ENCODE measurements around the gene ECSCR.
A peak's percentile ranks its signal among the peaks of the same experiment; 100 is the strongest.
"Not testable (repeated sequence)": the region's sequence is repeated elsewhere in the genome, so short reads cannot be mapped to it uniquely, and the experiment has no call there.

Gene ECSCR

GRCh38 chr5:139486201-139486600, 23.7 kb upstream of the ECSCR start:
- Histone ChIP-seq H3K9me3 (ENCODE audit: control insufficient read depth, insufficient read depth, low read depth, low read length) (no peaks in the 10 kb centered on the region), H3K4me3 (ENCODE audit: low read depth, low read length) (no peak overlapping the region), H3K36me3 (ENCODE audit: control insufficient read depth in 2 of 2, insufficient read depth in 1 of 2, low read length in 2 of 2) (no peaks in the 10 kb centered on the region), H3K27ac (ENCODE audit: extremely low read depth, low read depth, low read length) (no peak overlapping the region), H3K4me1 (ENCODE audit: control insufficient read depth, insufficient read depth, low read length) (peaks cover 13% of the 10 kb centered on the region)
- ChIA-PET CTCF (no interaction called here), POLR2A (no interaction called here)
- TF ChIP-seq, protein P1, sequence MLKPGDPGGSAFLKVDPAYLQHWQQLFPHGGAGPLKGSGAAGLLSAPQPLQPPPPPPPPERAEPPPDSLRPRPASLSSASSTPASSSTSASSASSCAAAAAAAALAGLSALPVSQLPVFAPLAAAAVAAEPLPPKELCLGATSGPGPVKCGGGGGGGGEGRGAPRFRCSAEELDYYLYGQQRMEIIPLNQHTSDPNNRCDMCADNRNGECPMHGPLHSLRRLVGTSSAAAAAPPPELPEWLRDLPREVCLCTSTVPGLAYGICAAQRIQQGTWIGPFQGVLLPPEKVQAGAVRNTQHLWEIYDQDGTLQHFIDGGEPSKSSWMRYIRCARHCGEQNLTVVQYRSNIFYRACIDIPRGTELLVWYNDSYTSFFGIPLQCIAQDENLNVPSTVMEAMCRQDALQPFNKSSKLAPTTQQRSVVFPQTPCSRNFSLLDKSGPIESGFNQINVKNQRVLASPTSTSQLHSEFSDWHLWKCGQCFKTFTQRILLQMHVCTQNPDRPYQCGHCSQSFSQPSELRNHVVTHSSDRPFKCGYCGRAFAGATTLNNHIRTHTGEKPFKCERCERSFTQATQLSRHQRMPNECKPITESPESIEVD (tag by site-specific recombination; IDR thresholded peaks at IDR 0.05): no peak
- peak; percentile 99 for TF ChIP-seq ZBTB17 (tag by site-specific recombination; IDR thresholded peaks at IDR 0.05)

- H3K4me1 ChIP-seq (ENCODE audit: control insufficient read depth, insufficient read depth, low read length): peaks cover 15% of the 10 kb centered on the region
- H3K4me3 ChIP-seq (ENCODE audit: low read depth, low read length); H3K9me3 ChIP-seq (ENCODE audit: control insufficient read depth, insufficient read depth, low read depth, low read length): not testable (repeated sequence)
- TF ChIP-seq SP7 (tag by site-specific recombination; IDR thresholded peaks at IDR 0.05) (peak; percentile 84), KLF17 (tag by site-specific recombination; IDR thresholded peaks at IDR 0.05) (peak; percentile 62), KLF1 (tag by site-specific recombination; IDR thresholded peaks at IDR 0.05) (peak; percentile 45)
- TF ChIP-seq, protein P2, sequence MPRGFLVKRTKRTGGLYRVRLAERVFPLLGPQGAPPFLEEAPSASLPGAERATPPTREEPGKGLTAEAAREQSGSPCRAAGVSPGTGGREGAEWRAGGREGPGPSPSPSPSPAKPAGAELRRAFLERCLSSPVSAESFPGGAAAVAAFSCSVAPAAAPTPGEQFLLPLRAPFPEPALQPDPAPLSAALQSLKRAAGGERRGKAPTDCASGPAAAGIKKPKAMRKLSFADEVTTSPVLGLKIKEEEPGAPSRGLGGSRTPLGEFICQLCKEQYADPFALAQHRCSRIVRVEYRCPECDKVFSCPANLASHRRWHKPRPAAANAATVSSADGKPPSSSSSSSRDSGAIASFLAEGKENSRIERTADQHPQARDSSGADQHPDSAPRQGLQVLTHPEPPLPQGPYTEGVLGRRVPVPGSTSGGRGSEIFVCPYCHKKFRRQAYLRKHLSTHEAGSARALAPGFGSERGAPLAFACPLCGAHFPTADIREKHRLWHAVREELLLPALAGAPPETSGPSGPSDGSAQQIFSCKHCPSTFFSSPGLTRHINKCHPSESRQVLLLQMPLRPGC (tag by site-specific recombination; IDR thresholded peaks at IDR 0.05): 0 out of 2 replicates have a peak, but pooled peaks have one; percentile 15
- POLR2A ChIA-PET: interaction anchor here (1.0 to 1.9 kb wide), 10 partner anchors 9 to 209 kb away, joined by 3 to 21 read pairs (median 4); partner anchors contain the start of genes DNAJC18 and MATR3
- H3K27ac ChIP-seq (ENCODE audit: extremely low read depth, low read depth, low read length): peak overlapping the region; percentile 93
- peaks cover 15 to 26% of the 10 kb centered on the region in 2 experiments; a peak in 2 of 3 replicates for H3K36me3 ChIP-seq (ENCODE audit: control insufficient read depth in 2 of 2, insufficient read depth in 1 of 2, low read length in 2 of 2)
- CTCF ChIA-PET: interaction anchor here (1.7 to 4.1 kb wide), 3 partner anchors 32 to 60 kb away, joined by 8 to 24 read pairs (median 18); no protein-coding TSS in a partner anchor
Observed at GRCh38 chr5:139482890-139483208, 20.3 kb upstream of the ECSCR start.

DNA sequence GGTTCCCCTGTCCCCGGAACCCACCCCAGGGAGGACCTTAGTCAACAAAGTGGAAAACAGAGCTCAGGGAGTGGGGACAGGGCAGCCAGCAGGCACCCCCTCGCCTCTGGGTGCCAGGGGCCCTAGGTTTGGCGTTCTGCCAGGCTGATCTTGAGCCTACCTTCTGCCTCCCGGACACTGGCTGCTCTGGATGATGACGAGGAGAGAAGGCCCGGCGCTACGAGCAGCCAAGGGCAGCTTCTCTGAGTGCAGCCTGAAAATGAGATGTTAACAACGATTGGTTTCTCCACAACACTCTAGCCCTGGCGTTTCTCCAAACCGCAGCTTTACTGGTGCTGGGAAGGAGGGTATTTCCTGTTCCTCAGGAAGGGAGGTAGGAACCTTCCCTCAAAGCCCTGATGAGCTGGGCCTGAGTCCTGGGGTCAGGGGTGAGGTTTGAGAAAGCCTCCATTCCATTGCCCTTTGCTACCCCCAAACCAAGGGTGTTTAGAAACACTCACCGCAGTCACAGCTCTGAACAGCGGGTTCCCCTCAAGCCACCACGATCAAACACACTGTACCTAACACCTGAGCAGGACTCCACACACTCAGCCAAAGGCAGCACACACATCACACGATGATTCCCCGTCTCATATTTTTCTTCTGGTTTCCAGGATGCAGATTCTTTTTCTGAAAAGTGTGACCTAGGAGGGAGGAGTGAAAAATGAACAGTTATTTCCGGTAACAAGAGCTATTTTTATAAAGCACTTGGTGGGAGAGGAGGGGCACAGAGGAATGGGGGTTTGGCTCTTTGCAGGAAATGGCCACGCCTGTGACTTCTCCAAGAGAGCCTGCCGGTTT, 19.7 kb upstream of the ECSCR start, which contains the start of gene STING1:
Gene STING1, minus strand, starts transcription at position 709 of the 840 bp plus-strand sequence. CDS start 1,054 bp downstream, outside the sequence.
- POLR2A ChIA-PET: interaction anchor here (0.7 to 1.9 kb wide), 13 partner anchors 8 to 208 kb away, joined by 3 to 21 read pairs (median 4); partner anchors contain the start of genes DNAJC18, MATR3 and SPATA24
- CTCF ChIA-PET: interaction anchor here (1.0 to 4.1 kb wide), 4 partner anchors 13 to 60 kb away, joined by 4 to 24 read pairs (median 13); no protein-coding TSS in a partner anchor
- Histone ChIP-seq H3K4me1 (ENCODE audit: control insufficient read depth, insufficient read depth, low read length) (peaks cover 15% of the 10 kb centered on the region), H3K9me3 (ENCODE audit: control insufficient read depth, insufficient read depth, low read depth, low read length) (no peaks in the 10 kb centered on the region), H3K4me3 (ENCODE audit: low read depth, low read length) (peak within 1 kb of the TSS; percentile 14; the same call in 1 of the 2 replicates), H3K27ac (ENCODE audit: extremely low read depth, low read depth, low read length) (peak within 1 kb of the TSS; percentile 93), H3K36me3 (ENCODE audit: control insufficient read depth in 2 of 2, insufficient read depth in 1 of 2, low read length in 2 of 2) (peaks cover 15 to 32% of the 10 kb centered on the region in 2 experiments; a peak in 2 of 3 replicates)
- TF ChIP-seq, protein P3, sequence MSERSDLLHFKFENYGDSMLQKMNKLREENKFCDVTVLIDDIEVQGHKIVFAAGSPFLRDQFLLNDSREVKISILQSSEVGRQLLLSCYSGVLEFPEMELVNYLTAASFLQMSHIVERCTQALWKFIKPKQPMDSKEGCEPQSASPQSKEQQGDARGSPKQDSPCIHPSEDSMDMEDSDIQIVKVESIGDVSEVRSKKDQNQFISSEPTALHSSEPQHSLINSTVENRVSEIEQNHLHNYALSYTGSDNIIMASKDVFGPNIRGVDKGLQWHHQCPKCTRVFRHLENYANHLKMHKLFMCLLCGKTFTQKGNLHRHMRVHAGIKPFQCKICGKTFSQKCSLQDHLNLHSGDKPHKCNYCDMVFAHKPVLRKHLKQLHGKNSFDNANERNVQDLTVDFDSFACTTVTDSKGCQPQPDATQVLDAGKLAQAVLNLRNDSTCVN (tag by site-specific recombination; optimal IDR thresholded peaks at IDR 0.05): no peak
- TF ChIP-seq ZNF561 (tag by site-specific recombination; IDR thresholded peaks at IDR 0.05; ENCODE audit: borderline replicate concordance) (peak; percentile 81), ZBTB20 (tag by site-specific recombination; IDR thresholded peaks at IDR 0.05) (peak; percentile 60; the same call in 1 of the 2 replicates), ZNF302 (tag by site-specific recombination; IDR thresholded peaks at IDR 0.05; ENCODE audit: low read depth) (no peak; the same call in 1 of the 2 replicates), ZNF510 (tag by site-specific recombination; IDR thresholded peaks at IDR 0.05; ENCODE audit: insufficient replicate concordance) (no peak), SP3 (tag by site-specific recombination; IDR thresholded peaks at IDR 0.05) (peak; percentile 54), KLF17 (tag by site-specific recombination; IDR thresholded peaks at IDR 0.05) (peak; percentile 67), ZSCAN4 (tag by site-specific recombination; IDR thresholded peaks at IDR 0.05) (0 out of 2 replicates have a peak, but pooled peaks have one; percentile 37), ZNF777 (tag by site-specific recombination; IDR thresholded peaks at IDR 0.05; ENCODE audit: borderline replicate concordance) (no peak), ZNF837 (tag by site-specific recombination; IDR thresholded peaks at IDR 0.05) (no peak), ZNF24 (tag by site-specific recombination; IDR thresholded peaks at IDR 0.05) (peak; percentile 75)
- TF ChIP-seq, protein P4, sequence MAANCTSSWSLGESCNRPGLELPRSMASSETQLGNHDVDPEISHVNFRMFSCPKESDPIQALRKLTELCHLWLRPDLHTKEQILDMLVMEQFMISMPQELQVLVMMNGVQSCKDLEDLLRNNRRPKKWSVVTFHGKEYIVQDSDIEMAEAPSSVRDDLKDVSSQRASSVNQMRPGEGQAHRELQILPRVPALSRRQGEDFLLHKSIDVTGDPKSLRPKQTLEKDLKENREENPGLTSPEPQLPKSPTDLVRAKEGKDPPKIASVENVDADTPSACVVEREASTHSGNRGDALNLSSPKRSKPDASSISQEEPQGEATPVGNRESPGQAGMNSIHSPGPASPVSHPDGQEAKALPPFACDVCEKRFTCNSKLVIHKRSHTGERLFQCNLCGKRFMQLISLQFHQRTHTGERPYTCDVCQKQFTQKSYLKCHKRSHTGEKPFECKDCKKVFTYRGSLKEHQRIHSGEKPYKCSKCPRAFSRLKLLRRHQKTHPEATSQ (tag by site-specific recombination; IDR thresholded peaks at IDR 0.05): no peak
